ENCODE data around the gene MUC4. TPM values are rescaled to one million over a fixed set of nuclear protein-coding genes. Genes with fewer than 3 reads are reported as not detected.

MUC4 gene
- total RNA-seq, 1 experiment from 2014 or later: not detected

DNA sequence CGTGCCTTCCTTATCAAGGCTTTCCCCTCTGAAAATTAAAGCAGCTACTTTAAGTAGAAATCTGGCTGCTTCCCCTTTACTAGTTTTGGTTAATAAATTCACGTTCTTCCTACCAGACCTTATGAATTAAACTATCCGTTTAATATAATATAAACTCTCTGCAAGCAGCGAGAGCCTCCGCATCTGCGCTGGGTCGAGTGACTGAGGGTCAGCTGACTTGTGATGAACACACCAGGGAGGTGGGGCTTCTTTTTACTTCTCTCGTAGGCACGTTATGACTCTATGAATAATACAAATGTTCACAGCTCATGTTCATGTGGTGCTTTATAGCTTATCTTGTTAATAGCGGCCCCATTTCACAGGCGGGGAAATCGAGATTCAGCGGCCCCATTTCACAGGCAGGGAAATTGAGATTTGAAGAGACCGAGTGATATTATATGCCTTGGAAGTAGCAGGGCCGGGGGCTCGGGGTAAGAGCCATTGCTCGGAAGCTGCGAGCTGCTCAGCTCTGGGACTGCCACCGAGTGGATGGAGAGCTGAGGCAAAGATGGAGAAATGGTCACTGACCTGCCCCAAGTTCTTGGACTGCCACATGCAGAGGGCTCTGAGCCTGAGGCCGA is 8.3 kb downstream of the MUC4 start:
- intact Hi-C loops (cut with micrococcal nuclease): no loop called here
- Histone ChIP-seq H3K4me2 (ENCODE audit: low read length) (no peak overlapping the region), H3K36me3 (ENCODE audit: low read depth, low read length) (no peaks in the 10 kb centered on the region), H4K20me1 (ENCODE audit: low read length) (no peaks in the 10 kb centered on the region), H3K79me2 (ENCODE audit: low read length) (no peaks in the 10 kb centered on the region), H3K4me3 (ENCODE audit: low read length) (no peak overlapping the region), H3K9me2 (replicated peaks; ENCODE audit: low read length) (no peaks in the 10 kb centered on the region), H3K9me3 (ENCODE audit: low read length) (no peaks in the 10 kb centered on the region), H2AFZ (ENCODE audit: low read length) (no peak overlapping the region), H3K9ac (ENCODE audit: low read length) (no peak overlapping the region), H3F3A (ENCODE audit: low read length, unreplicated experiment) (no peaks in the 10 kb centered on the region), H3K27me3 (ENCODE audit: low read length) (0 out of 2 replicates have a peak, but pooled peaks cover 5% of the 10 kb centered on the region), H3K27ac (ENCODE audit: low read length) (no peak overlapping the region), H3K4me1 (ENCODE audit: insufficient read depth, low read length) (peaks cover 8% of the 10 kb centered on the region; the same call in 1 of the 2 replicates)
- ATAC-seq (no peak), DNase-seq (no peak)
- POLR2A ChIA-PET (ENCODE audit: unreplicated experiment): no interaction called here
- TF ChIP-seq CTCF (conservative IDR thresholded peaks at IDR 0.05; ENCODE audit: low read depth, low read length) (no peak), EZH2 (IDR thresholded peaks at IDR 0.05; ENCODE audit: low read length, unreplicated experiment) (no peak), EZH2phosphoT487 (IDR thresholded peaks at IDR 0.05; ENCODE audit: borderline replicate concordance, low read length) (no peak)
- BruUV-seq (replicated peaks): no TSS peak
- CTCF ChIA-PET: no interaction called here

DNA sequence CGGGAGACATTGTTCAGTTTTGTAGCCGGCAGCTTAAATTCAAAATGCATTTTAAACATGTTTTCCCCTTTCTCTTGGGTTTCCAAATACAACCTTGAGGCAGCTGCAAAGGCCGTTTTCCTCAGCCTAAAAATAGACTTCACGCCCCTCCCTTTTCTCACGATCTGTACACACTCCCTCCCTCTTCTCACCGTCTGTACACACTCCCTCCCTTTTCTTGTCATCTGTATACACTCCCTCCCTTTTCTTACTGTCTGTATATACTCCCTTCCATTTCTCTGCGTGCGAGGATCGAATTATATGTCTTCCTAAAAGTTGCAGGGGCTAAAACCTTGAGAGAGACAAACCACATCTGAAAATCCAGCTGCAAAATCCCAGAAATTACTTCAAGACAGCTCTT is 8.9 kb downstream of the MUC4 start:
- CTCF ChIA-PET: no interaction called here

More for the DNA sequence above, 8.9 kb downstream of the MUC4 start:
- Histone ChIP-seq H2AFZ (ENCODE audit: low read length) (no peak overlapping the region), H3K27ac (ENCODE audit: low read length) (no peak overlapping the region), H3K79me2 (ENCODE audit: low read length) (no peaks in the 10 kb centered on the region), H3K9me3 (ENCODE audit: low read length) (no peaks in the 10 kb centered on the region), H3K9me2 (replicated peaks; ENCODE audit: low read length) (no peaks in the 10 kb centered on the region), H3K27me3 (ENCODE audit: low read length) (0 out of 2 replicates have a peak, but pooled peaks cover 5% of the 10 kb centered on the region), H3K4me2 (ENCODE audit: low read length) (no peak overlapping the region), H4K20me1 (ENCODE audit: low read length) (no peaks in the 10 kb centered on the region), H3K36me3 (ENCODE audit: low read depth, low read length) (no peaks in the 10 kb centered on the region), H3K9ac (ENCODE audit: low read length) (no peak overlapping the region), H3F3A (ENCODE audit: low read length, unreplicated experiment) (no peaks in the 10 kb centered on the region), H3K4me3 (ENCODE audit: low read length) (no peak overlapping the region), H3K4me1 (ENCODE audit: insufficient read depth, low read length) (peaks cover 8% of the 10 kb centered on the region; the same call in 1 of the 2 replicates)
- no peak for TF ChIP-seq EZH2 (IDR thresholded peaks at IDR 0.05; ENCODE audit: low read length, unreplicated experiment)
- TF ChIP-seq EZH2phosphoT487 (IDR thresholded peaks at IDR 0.05; ENCODE audit: borderline replicate concordance, low read length): no peak
- TF ChIP-seq CTCF (conservative IDR thresholded peaks at IDR 0.05; ENCODE audit: low read depth, low read length): no peak
- ATAC-seq: no peak
- intact Hi-C loops (cut with micrococcal nuclease): no loop called here
- DNase-seq: no peak
- POLR2A ChIA-PET (ENCODE audit: unreplicated experiment): no interaction called here
- BruUV-seq (replicated peaks): no TSS peak
